ENCODE measurements around the gene DCAF17.
A peak's percentile ranks its signal among the peaks of the same experiment; 100 is the strongest.

The DCAF17 gene, protein sequence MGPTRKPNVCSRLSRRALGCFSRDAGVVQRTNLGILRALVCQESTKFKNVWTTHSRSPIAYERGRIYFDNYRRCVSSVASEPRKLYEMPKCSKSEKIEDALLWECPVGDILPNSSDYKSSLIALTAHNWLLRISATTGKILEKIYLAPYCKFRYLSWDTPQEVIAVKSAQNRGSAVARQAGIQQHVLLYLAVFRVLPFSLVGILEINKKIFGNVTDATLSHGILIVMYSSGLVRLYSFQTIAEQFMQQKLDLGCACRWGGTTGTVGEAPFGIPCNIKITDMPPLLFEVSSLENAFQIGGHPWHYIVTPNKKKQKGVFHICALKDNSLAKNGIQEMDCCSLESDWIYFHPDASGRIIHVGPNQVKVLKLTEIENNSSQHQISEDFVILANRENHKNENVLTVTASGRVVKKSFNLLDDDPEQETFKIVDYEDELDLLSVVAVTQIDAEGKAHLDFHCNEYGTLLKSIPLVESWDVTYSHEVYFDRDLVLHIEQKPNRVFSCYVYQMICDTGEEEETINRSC

DNA sequence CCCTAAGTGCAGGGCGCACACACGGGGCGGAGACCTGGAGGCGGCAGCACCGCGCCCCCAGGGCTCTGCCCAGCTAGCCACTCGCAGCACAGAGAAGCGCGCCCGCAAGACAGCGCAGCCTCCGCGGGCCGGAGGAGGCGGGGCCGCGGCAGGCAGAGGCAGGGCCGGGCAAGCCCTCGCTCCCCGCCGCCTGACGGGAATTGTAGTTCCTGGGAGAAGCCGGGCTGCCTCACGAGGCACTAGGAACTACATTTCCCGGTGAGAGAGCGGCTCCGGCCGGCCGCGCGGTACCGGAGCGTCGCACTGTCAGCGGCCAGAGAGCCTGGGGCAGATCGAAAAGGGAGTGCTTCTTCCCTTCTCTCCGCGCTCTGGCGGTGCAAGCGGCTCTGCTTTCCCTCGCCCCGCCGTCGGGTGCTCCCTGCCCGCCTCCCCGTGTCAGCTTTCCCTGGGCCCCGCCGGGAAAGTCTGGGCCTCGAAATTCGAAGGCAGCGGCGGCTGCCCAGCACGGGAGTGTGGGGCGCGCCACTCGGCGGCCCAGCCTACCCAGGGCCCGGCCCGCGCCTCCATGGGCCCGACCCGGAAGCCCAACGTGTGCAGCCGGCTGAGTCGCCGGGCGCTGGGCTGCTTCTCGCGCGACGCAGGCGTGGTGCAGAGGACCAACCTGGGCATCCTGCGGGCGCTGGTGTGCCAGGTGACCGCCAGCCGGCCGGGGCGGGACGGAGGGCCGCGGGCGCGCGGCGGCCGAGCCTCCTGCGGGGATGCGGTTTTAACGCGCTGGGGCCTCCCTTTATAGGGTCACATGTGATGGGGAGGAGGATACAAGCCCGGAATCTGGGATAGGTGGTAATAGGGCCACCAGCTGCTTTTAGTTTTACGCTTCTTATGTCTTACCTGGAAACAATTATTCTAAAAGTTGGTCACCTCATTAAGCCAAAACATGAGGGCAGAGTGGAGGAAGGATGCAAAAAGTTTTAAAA is at the start of gene DCAF17:
Gene DCAF17 (plus strand): TSS at position 214 of the 977 bp plus-strand sequence. CDS start 352 bp downstream, at position 566.
- H3K4me1 ChIP-seq (ENCODE audit: control insufficient read depth in 1 of 2, insufficient read depth in 2 of 2, low read length in 2 of 2), result peaks cover 0 to 29% of the 10 kb centered on the region in 2 donors
- peak within 1 kb of the TSS; percentile 83 to 93 for H3K4me3 ChIP-seq (ENCODE audit: low read depth in 1 of 2, low read length in 2 of 2)
- peak within 1 kb of the TSS; percentile 84 for H3K27ac ChIP-seq (ENCODE audit: low read length)
- no peaks in the 10 kb centered on the region for H3K27me3 ChIP-seq (ENCODE audit: low read depth, low read length)
- peaks cover 0 to 17% of the 10 kb centered on the region in 2 donors for H3K36me3 ChIP-seq (ENCODE audit: control insufficient read depth in 1 of 2, insufficient read depth in 2 of 2, low read length in 2 of 2)
- H3K9me3 ChIP-seq (ENCODE audit: control insufficient read depth in 1 of 2, low read length in 2 of 2), result no peaks in the 10 kb centered on the region

DNA sequence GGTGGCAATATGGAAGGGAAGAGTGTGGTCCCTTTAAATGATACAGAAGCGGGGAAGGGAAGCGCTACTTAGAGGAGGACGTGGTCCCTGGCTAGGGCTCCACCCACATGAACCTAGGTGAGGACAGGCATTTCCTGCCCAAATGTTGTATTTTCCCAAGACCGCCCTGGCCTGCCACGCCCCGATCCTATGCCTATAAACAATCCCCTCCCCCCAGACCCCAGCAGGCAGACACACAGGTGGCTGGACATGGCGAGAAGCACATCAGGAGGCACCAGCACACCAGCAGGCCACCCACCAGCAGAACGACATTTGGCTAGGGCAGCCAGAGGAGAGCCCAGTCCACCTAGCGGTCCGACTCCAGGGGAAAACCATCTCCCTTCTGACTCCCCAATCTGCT is 47.4 kb upstream of the DCAF17 start:
- Histone ChIP-seq H3K4me3 (ENCODE audit: low read depth in 1 of 2, low read length in 2 of 2) (no peak overlapping the region), H3K4me1 (ENCODE audit: control insufficient read depth in 1 of 2, insufficient read depth in 2 of 2, low read length in 2 of 2) (no peaks in the 10 kb centered on the region), H3K9me3 (ENCODE audit: control insufficient read depth in 1 of 2, low read length in 2 of 2) (no peaks in the 10 kb centered on the region), H3K36me3 (ENCODE audit: control insufficient read depth in 1 of 2, insufficient read depth in 2 of 2, low read length in 2 of 2) (no peaks in the 10 kb centered on the region), H3K27ac (ENCODE audit: low read length) (no peak overlapping the region), H3K27me3 (ENCODE audit: low read depth, low read length) (no peaks in the 10 kb centered on the region)

DNA sequence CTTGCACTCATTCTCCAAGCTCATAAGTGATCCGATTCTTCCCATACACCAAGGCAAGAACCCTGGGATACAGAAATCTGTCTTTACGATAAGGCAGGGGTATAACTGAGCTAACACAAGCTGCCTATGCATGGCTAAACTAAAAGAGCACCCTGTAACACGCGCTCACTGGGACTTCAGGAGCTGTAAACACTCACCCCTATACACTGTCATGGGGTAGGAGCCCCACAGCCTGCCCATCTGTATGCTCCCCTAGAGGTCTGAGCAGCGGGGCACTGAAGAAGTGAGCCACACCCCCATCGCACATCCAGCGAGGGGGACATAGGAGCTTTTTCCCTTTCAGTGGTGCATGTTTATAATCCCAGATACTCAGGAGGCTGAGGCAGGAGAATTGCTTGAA is 47.0 kb upstream of the DCAF17 start:
- Histone ChIP-seq H3K36me3 (ENCODE audit: control insufficient read depth in 1 of 2, insufficient read depth in 2 of 2, low read length in 2 of 2) (no peaks in the 10 kb centered on the region), H3K9me3 (ENCODE audit: control insufficient read depth in 1 of 2, low read length in 2 of 2) (no peaks in the 10 kb centered on the region), H3K27me3 (ENCODE audit: low read depth, low read length) (no peaks in the 10 kb centered on the region), H3K4me3 (ENCODE audit: low read depth in 1 of 2, low read length in 2 of 2) (no peak overlapping the region), H3K27ac (ENCODE audit: low read length) (no peak overlapping the region), H3K4me1 (ENCODE audit: control insufficient read depth in 1 of 2, insufficient read depth in 2 of 2, low read length in 2 of 2) (no peaks in the 10 kb centered on the region)

DNA sequence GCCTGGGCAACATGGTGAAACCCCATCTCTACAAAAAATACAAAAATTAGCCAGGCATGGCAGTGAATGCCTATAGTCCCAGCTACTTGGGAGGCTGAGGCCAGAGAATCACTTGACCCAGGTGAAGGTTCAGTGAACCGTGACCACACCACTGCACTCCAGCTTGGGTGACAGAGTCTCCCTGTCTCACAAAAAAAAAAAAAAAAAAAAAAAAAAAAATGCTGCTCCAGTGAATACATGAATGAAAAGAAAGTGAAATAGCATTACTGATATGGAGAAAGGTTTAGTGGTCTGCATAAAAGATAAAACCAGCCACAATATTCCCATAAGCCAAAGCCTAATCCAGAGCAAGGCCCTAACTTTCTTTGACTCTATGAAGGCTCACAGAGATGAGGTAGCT is 44.7 kb upstream of the DCAF17 start:
- Histone ChIP-seq H3K4me1 (ENCODE audit: control insufficient read depth in 1 of 2, insufficient read depth in 2 of 2, low read length in 2 of 2) (no peaks in the 10 kb centered on the region), H3K27me3 (ENCODE audit: low read depth, low read length) (no peaks in the 10 kb centered on the region), H3K36me3 (ENCODE audit: control insufficient read depth in 1 of 2, insufficient read depth in 2 of 2, low read length in 2 of 2) (no peaks in the 10 kb centered on the region), H3K27ac (ENCODE audit: low read length) (no peak overlapping the region), H3K4me3 (ENCODE audit: low read depth in 1 of 2, low read length in 2 of 2) (no peak overlapping the region), H3K9me3 (ENCODE audit: control insufficient read depth in 1 of 2, low read length in 2 of 2) (no peaks in the 10 kb centered on the region)

DNA sequence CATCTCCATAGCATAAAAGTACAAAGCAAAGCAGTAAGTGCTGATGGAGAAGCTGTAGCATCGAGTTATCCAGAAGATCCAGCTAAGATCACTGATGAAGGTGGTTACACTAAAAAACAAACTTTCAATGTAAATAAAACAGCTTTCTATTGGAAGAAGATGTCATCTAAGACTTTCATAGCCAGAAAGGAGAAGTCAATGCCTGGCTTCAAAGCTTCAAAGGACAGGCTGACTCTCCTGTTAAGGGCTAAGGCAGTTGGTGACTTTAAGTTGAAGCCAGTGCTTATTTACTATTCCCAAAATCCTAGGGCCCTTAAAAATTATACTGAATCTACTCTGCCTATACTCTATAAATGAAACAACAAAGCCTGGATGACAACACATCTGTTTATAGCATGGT is 44.2 kb upstream of the DCAF17 start:
- H3K4me3 ChIP-seq (ENCODE audit: low read depth in 1 of 2, low read length in 2 of 2), result no peak overlapping the region
- H3K27ac ChIP-seq (ENCODE audit: low read length), result no peak overlapping the region
- no peaks in the 10 kb centered on the region for H3K4me1 ChIP-seq (ENCODE audit: control insufficient read depth in 1 of 2, insufficient read depth in 2 of 2, low read length in 2 of 2)
- no peaks in the 10 kb centered on the region for H3K9me3 ChIP-seq (ENCODE audit: control insufficient read depth in 1 of 2, low read length in 2 of 2)
- no peaks in the 10 kb centered on the region for H3K36me3 ChIP-seq (ENCODE audit: control insufficient read depth in 1 of 2, insufficient read depth in 2 of 2, low read length in 2 of 2)
- no peaks in the 10 kb centered on the region for H3K27me3 ChIP-seq (ENCODE audit: low read depth, low read length)

DNA sequence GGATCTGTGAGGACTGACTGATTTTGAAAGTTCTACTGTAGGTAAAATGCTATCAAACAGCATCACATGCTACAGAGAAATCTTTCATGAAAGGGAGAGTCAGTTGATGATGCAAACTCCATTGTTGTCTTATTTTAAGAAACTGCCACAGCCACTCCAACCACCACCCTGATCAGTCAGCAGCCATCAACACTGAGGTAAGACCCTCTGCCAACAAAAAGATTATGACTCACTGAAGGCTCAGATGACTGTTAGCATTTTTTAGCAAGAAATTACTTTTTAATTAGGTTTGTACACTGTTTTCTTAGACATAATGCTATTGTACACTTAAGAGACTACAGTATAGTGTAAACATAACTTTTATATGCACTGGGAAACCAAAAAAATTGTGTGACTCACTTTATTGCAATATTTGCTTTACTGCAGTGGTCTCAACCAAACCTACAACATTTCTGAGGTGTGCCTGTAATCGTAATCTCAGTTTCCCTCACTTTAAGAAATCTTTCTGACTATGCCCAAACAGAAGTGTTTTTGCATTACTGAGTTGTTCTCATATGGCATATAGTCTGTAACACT is 43.0 kb upstream of the DCAF17 start:
- H3K36me3 ChIP-seq (ENCODE audit: control insufficient read depth in 1 of 2, insufficient read depth in 2 of 2, low read length in 2 of 2), result no peaks in the 10 kb centered on the region
- no peak overlapping the region for H3K27ac ChIP-seq (ENCODE audit: low read length)

DNA sequence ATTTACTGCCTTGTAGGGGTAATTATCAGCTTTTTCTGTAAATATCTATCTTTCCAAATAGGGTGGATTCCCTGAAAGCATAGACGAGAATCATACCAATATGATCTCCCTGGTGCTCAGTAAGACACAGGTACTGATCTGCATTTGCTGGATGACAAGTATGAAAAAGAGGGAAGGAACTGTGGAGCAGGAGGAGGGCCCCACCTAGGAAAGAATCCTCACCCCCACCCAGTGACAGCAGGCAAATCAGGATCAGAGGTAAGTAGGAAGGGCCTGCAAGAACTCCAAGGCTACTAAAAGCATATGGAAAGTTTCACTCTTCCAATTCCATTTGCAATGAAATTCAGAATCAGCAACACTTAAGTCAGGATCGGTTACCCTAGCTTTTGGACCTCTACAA is 42.5 kb upstream of the DCAF17 start:
- no peaks in the 10 kb centered on the region for H3K27me3 ChIP-seq (ENCODE audit: low read depth, low read length)

More for the DNA sequence above, 43.0 kb upstream of the DCAF17 start:
- Histone ChIP-seq H3K4me3 (ENCODE audit: low read depth in 1 of 2, low read length in 2 of 2) (no peak overlapping the region), H3K4me1 (ENCODE audit: control insufficient read depth in 1 of 2, insufficient read depth in 2 of 2, low read length in 2 of 2) (no peaks in the 10 kb centered on the region), H3K27me3 (ENCODE audit: low read depth, low read length) (no peaks in the 10 kb centered on the region), H3K9me3 (ENCODE audit: control insufficient read depth in 1 of 2, low read length in 2 of 2) (no peaks in the 10 kb centered on the region)

DNA sequence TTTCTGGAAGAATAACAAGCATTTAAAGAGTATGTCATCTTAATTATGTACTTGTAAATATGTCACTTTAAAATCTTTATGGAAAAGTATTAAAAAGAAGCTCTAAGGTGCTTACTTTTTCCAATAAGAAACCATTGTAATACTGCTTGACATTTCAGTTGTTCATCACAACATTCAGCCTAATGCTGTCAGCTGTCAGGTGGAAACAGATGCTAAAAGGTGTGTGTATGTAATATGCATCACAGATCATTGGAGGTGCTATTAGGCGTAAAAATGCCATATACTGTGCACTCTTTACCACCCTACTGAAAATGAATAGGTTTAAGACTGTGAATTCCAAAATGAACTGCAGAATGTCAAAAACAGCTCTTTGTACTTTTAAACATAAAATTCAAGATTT is 40.5 kb upstream of the DCAF17 start:
- Histone ChIP-seq H3K27me3 (ENCODE audit: low read depth, low read length) (no peaks in the 10 kb centered on the region), H3K27ac (ENCODE audit: low read length) (no peak overlapping the region), H3K4me3 (ENCODE audit: low read depth in 1 of 2, low read length in 2 of 2) (no peak overlapping the region), H3K36me3 (ENCODE audit: control insufficient read depth in 1 of 2, insufficient read depth in 2 of 2, low read length in 2 of 2) (no peaks in the 10 kb centered on the region), H3K9me3 (ENCODE audit: control insufficient read depth in 1 of 2, low read length in 2 of 2) (no peaks in the 10 kb centered on the region), H3K4me1 (ENCODE audit: control insufficient read depth in 1 of 2, insufficient read depth in 2 of 2, low read length in 2 of 2) (no peaks in the 10 kb centered on the region)

More for the DNA sequence above, 42.5 kb upstream of the DCAF17 start:
- Histone ChIP-seq H3K27ac (ENCODE audit: low read length) (no peak overlapping the region), H3K36me3 (ENCODE audit: control insufficient read depth in 1 of 2, insufficient read depth in 2 of 2, low read length in 2 of 2) (no peaks in the 10 kb centered on the region), H3K4me3 (ENCODE audit: low read depth in 1 of 2, low read length in 2 of 2) (no peak overlapping the region), H3K4me1 (ENCODE audit: control insufficient read depth in 1 of 2, insufficient read depth in 2 of 2, low read length in 2 of 2) (no peaks in the 10 kb centered on the region), H3K9me3 (ENCODE audit: control insufficient read depth in 1 of 2, low read length in 2 of 2) (no peaks in the 10 kb centered on the region)

DNA sequence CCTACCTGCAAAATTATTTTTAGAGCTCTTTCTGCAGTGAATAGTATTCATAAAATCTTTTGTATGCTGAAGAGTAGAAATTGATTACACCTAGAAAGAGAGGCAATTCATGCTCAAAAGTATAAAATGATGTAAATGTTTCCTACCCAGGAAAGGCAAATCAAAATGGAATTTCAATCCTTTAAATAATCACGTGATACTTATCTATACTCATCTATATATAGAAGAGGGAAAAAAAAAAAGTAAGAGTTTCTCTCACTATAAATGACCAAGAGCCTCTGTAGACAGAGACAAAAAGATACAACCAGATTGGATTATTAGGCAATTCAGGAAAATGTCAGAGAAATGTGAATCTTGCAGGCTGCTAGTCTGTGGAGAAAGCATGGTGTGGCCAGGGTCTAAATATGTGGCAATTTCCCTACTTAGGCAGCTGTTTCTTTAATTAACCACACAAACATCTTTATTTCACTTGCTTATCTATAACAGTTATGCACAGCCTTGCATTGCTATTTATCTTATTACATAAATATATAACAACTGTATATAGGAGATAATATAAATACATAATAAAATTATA is 39.8 kb upstream of the DCAF17 start:
- Histone ChIP-seq H3K9me3 (ENCODE audit: control insufficient read depth in 1 of 2, low read length in 2 of 2) (no peaks in the 10 kb centered on the region), H3K27ac (ENCODE audit: low read length) (no peak overlapping the region), H3K36me3 (ENCODE audit: control insufficient read depth in 1 of 2, insufficient read depth in 2 of 2, low read length in 2 of 2) (no peaks in the 10 kb centered on the region), H3K4me1 (ENCODE audit: control insufficient read depth in 1 of 2, insufficient read depth in 2 of 2, low read length in 2 of 2) (no peaks in the 10 kb centered on the region), H3K27me3 (ENCODE audit: low read depth, low read length) (no peaks in the 10 kb centered on the region), H3K4me3 (ENCODE audit: low read depth in 1 of 2, low read length in 2 of 2) (no peak overlapping the region)

DNA sequence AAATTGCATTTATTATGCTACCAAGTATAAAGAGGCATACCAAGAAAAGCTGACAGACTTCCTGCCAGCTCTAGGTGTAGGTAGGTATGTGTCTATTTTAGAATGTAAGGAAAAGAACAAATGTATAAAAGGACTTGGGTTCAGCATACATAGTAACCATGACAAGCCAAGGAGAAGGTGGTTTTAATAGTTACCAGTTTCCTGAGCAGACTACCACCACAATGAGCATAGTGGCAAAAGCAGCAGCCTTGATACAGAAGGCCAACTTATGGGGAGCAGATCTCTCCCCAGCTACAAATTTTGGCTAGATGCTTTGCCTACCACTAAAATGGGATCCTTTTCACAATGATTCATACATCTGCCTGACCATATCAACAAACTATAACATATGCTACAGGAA is 34.7 kb upstream of the DCAF17 start:
- Histone ChIP-seq H3K9me3 (ENCODE audit: control insufficient read depth in 1 of 2, low read length in 2 of 2) (peaks cover 0 to 4% of the 10 kb centered on the region in 2 donors), H3K27ac (ENCODE audit: low read length) (no peak overlapping the region), H3K4me3 (ENCODE audit: low read depth in 1 of 2, low read length in 2 of 2) (no peak overlapping the region), H3K36me3 (ENCODE audit: control insufficient read depth in 1 of 2, insufficient read depth in 2 of 2, low read length in 2 of 2) (no peaks in the 10 kb centered on the region), H3K4me1 (ENCODE audit: control insufficient read depth in 1 of 2, insufficient read depth in 2 of 2, low read length in 2 of 2) (no peaks in the 10 kb centered on the region), H3K27me3 (ENCODE audit: low read depth, low read length) (no peaks in the 10 kb centered on the region)
